Measurements from ENCODE around the gene SLC47A1.

Gene SLC47A1

GRCh38 chr17:19544366-19544765 lies 10.7 kb downstream of the SLC47A1 start:
- no peak overlapping the region for H3K4me3 ChIP-seq (ENCODE audit: low read length)
- H3K9ac ChIP-seq (ENCODE audit: low read length), result no peak overlapping the region
- H4K20me1 ChIP-seq (ENCODE audit: insufficient read depth, low read length), result no peaks in the 10 kb centered on the region
- H3K9me3 ChIP-seq (ENCODE audit: insufficient read depth, low read length), result no peaks in the 10 kb centered on the region
- no peak overlapping the region for H3K27ac ChIP-seq (ENCODE audit: low read length)
- H3K4me1 ChIP-seq (ENCODE audit: low read length), result peaks cover 10% of the 10 kb centered on the region
- H3K36me3 ChIP-seq (replicated peaks; ENCODE audit: low read depth, low read length), result no peaks in the 10 kb centered on the region
- no peaks in the 10 kb centered on the region for H3K27me3 ChIP-seq (ENCODE audit: low read depth, low read length)
- no peak overlapping the region for H2AFZ ChIP-seq (ENCODE audit: low read depth, low read length)
- no peak overlapping the region for H3K4me2 ChIP-seq (ENCODE audit: low read length)
- no peak for TF ChIP-seq EZH2phosphoT487 (IDR thresholded peaks at IDR 0.05; ENCODE audit: low read depth)
- no peak for TF ChIP-seq CTCF (IDR thresholded peaks at IDR 0.05; ENCODE audit: low read depth, low read length)
- H3K79me2 ChIP-seq (ENCODE audit: low read length), result peaks cover 20% of the 10 kb centered on the region

DNA sequence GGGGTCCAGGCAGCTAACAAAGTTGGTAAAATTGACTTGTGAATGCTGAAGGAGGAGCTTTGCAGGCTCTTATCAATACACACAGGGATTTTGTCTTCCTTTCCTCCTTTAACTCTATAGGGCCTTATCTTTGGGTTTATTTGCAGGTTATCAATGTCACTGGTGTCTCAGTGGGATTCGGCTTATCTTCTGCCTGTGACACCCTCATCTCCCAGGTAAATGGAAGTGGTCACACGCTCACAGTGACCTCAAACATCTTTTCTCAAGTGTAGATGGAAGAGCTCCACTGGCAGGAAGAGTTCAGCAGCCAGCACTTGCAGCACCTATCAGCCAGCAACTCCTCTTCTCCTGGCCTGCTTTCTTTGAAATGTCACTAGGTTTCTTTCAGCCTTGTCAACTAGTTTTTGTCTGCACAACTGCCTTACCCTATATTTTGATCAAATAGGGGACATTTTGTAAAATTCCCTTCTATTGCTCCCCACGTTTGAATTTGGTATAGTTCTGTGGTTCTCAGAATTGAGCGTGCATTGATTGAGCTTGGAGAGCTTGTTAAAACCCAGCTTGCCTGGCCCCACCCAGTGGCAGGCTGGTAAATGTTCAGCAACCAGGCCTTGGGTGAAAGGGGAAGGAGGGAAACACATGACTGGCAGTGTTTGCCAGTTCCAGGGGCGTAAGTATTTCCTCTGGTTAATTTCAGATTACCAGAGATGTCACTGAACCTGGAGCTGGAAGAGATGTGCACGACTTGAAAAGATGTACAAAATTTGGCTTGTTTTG lies 12.8 kb downstream of the SLC47A1 start:
- Histone ChIP-seq H2AFZ (ENCODE audit: low read depth, low read length) (no peak overlapping the region), H3K4me2 (ENCODE audit: low read length) (no peak overlapping the region), H3K79me2 (ENCODE audit: low read length) (0 out of 2 replicates have a peak, but pooled peaks cover under 1% of the 10 kb centered on the region), H3K4me1 (ENCODE audit: low read length) (peaks cover 7% of the 10 kb centered on the region), H3K9me3 (ENCODE audit: insufficient read depth, low read length) (no peaks in the 10 kb centered on the region), H3K4me3 (ENCODE audit: low read length) (no peak overlapping the region), H3K36me3 (replicated peaks; ENCODE audit: low read depth, low read length) (no peaks in the 10 kb centered on the region), H4K20me1 (ENCODE audit: insufficient read depth, low read length) (no peaks in the 10 kb centered on the region), H3K27me3 (ENCODE audit: low read depth, low read length) (no peaks in the 10 kb centered on the region), H3K27ac (ENCODE audit: low read length) (no peak overlapping the region; the same call in 1 of the 2 replicates), H3K9ac (ENCODE audit: low read length) (no peak overlapping the region)
- TF ChIP-seq CTCF (IDR thresholded peaks at IDR 0.05; ENCODE audit: low read depth, low read length), result peak; percentile 36
- TF ChIP-seq EZH2phosphoT487 (IDR thresholded peaks at IDR 0.05; ENCODE audit: low read depth), result no peak

GRCh38 chr17:19549746-19550623 lies 16.3 kb downstream of the SLC47A1 start:
- no peak overlapping the region for H3K9ac ChIP-seq (ENCODE audit: low read length)
- H3K36me3 ChIP-seq (replicated peaks; ENCODE audit: low read depth, low read length), result no peaks in the 10 kb centered on the region
- TF ChIP-seq EZH2phosphoT487 (IDR thresholded peaks at IDR 0.05; ENCODE audit: low read depth) (no peak), CTCF (IDR thresholded peaks at IDR 0.05; ENCODE audit: low read depth, low read length) (no peak)

DNA sequence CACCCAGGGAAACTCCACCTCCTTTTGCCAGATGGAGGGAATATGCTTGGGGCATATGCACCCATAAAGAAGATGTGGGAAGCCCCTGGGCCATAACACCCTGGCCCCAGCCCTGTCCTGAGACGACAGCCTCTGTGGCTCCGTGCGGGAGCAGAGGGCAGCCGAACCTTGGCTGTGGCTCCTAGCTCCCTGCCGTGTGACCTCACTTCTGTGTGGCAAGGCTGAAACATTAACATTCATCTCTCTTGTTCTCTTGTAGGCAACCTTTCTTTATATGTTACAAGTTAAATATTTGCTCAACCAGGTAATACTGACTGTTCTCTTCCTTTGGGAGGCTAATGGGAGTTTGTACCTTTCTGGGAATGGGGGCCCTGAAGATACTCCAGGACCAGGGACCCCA lies 17.5 kb downstream of the SLC47A1 start:
- H3K4me3 ChIP-seq (ENCODE audit: low read length), result no peak overlapping the region
- TF ChIP-seq EZH2phosphoT487 (IDR thresholded peaks at IDR 0.05; ENCODE audit: low read depth) (no peak), CTCF (IDR thresholded peaks at IDR 0.05; ENCODE audit: low read depth, low read length) (no peak)
- no peaks in the 10 kb centered on the region for H4K20me1 ChIP-seq (ENCODE audit: insufficient read depth, low read length)
- H3K27ac ChIP-seq (ENCODE audit: low read length), result no peak overlapping the region
- H2AFZ ChIP-seq (ENCODE audit: low read depth, low read length), result no peak overlapping the region
- no peak overlapping the region for H3K4me2 ChIP-seq (ENCODE audit: low read length)
- H3K4me1 ChIP-seq (ENCODE audit: low read length), result peaks cover 7% of the 10 kb centered on the region
- no peaks in the 10 kb centered on the region for H3K36me3 ChIP-seq (replicated peaks; ENCODE audit: low read depth, low read length)
- H3K27me3 ChIP-seq (ENCODE audit: low read depth, low read length), result no peaks in the 10 kb centered on the region
- no peak overlapping the region for H3K9ac ChIP-seq (ENCODE audit: low read length)
- H3K9me3 ChIP-seq (ENCODE audit: insufficient read depth, low read length), result no peaks in the 10 kb centered on the region
- H3K79me2 ChIP-seq (ENCODE audit: low read length), result no peaks in the 10 kb centered on the region

More at GRCh38 chr17:19549746-19550623, 16.3 kb downstream of the SLC47A1 start:
- Histone ChIP-seq H4K20me1 (ENCODE audit: insufficient read depth, low read length) (no peaks in the 10 kb centered on the region), H3K27me3 (ENCODE audit: low read depth, low read length) (no peaks in the 10 kb centered on the region), H2AFZ (ENCODE audit: low read depth, low read length) (no peak overlapping the region), H3K4me3 (ENCODE audit: low read length) (no peak overlapping the region), H3K79me2 (ENCODE audit: low read length) (no peaks in the 10 kb centered on the region), H3K4me1 (ENCODE audit: low read length) (peaks cover 7% of the 10 kb centered on the region), H3K9me3 (ENCODE audit: insufficient read depth, low read length) (no peaks in the 10 kb centered on the region), H3K27ac (ENCODE audit: low read length) (no peak overlapping the region), H3K4me2 (ENCODE audit: low read length) (no peak overlapping the region)
